ENCODE results near the gene CDC42. TPM values are rescaled to one million over a fixed set of nuclear protein-coding genes. Genes with fewer than 3 reads are reported as not detected.

Gene CDC42
- total and polyA plus RNA-seq, 10 donors = 108 to 254 (median 220) TPM

DNA sequence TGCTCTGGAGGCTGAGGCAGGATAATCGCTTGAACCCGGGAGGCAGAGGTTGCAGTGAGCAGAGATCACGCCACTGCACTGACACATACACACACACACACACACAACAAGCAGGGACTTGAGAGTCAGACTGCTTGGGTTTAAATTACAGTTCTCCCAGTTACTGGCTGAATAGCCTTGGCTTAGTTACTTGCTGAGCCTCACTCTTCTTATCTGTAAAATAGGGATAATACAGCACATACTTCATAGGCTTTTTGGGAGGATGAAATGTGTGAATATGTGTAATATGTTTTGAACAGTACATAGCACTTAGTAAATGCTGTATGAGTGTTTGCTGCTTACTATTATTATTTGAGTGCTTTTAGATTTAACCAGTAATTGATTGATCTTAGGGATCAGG lies 23.8 kb downstream of the CDC42 start:
- H3K4me1 ChIP-seq = peaks cover 70 to 100% (median 99%) of the 10 kb centered on the region in 6 donors
- no peaks in the 10 kb centered on the region for H3K27me3 ChIP-seq (replicated peaks in 1 of 7)
- peaks cover 0 to 61% (median 27%) of the 10 kb centered on the region in 6 donors for H3K36me3 ChIP-seq
- H3K4me3 ChIP-seq = peak overlapping the region in 3 of 8 donors; percentile 1 to 41 (median 9)
- intact Hi-C loops (cut with DNase I; ENCODE audit: low total_unique reads) = no loop called here
- WGBS, 5 donors = 83 to 89% (median 87%) methylated on average over 3 of the region's 3 CpGs
- TF ChIP-seq POLR2A (IDR thresholded peaks at IDR 0.05) = no peak
- TF ChIP-seq POLR2AphosphoS5 (IDR thresholded peaks at IDR 0.05) = peak in 1 of 3 donors; percentile 7
- no peak for DNase-seq
- no peaks in the 10 kb centered on the region for H3K9me3 ChIP-seq
- H3K27ac ChIP-seq = peak overlapping the region in 6 of 8 donors; percentile 46 to 73 (median 58)

DNA sequence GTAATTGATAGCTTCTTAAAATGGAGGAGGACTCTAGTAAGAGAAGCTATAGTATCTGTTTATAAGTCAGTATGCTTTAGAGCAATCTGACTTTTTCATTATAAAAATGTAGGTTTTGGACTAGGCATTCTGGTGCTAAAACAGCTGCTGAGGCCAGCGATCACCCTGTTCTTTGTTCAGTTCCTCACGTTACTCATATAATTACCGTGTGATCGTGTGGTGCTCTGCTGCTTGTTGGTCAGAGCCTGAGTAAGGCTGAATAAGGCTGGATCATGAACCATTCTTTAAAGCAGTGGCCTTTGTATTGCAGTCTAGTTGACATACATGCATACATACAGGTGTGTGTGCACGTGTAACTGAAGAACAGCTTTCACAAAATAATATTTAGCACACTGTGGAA lies 25.2 kb downstream of the CDC42 start:
- WGBS, 5 donors = 31 to 41% (median 34%) methylated on average over 5 of the region's 5 CpGs
- Histone ChIP-seq H3K9me3 (no peaks in the 10 kb centered on the region), H3K27ac (peak overlapping the region in 1 of 8 donors; percentile 52), H3K27me3 (replicated peaks in 1 of 7) (no peaks in the 10 kb centered on the region), H3K36me3 (peaks cover 0 to 66% (median 36%) of the 10 kb centered on the region in 6 donors), H3K4me1 (peaks cover 66 to 100% (median 92%) of the 10 kb centered on the region in 6 donors), H3K4me3 (no peak overlapping the region)
- no peak for DNase-seq
- TF ChIP-seq POLR2A (IDR thresholded peaks at IDR 0.05) = no peak
- TF ChIP-seq POLR2AphosphoS5 (IDR thresholded peaks at IDR 0.05) = peak in 1 of 3 donors; percentile 18
- TF ChIP-seq, protein P1, sequence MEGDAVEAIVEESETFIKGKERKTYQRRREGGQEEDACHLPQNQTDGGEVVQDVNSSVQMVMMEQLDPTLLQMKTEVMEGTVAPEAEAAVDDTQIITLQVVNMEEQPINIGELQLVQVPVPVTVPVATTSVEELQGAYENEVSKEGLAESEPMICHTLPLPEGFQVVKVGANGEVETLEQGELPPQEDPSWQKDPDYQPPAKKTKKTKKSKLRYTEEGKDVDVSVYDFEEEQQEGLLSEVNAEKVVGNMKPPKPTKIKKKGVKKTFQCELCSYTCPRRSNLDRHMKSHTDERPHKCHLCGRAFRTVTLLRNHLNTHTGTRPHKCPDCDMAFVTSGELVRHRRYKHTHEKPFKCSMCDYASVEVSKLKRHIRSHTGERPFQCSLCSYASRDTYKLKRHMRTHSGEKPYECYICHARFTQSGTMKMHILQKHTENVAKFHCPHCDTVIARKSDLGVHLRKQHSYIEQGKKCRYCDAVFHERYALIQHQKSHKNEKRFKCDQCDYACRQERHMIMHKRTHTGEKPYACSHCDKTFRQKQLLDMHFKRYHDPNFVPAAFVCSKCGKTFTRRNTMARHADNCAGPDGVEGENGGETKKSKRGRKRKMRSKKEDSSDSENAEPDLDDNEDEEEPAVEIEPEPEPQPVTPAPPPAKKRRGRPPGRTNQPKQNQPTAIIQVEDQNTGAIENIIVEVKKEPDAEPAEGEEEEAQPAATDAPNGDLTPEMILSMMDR (IDR thresholded peaks at IDR 0.05 in 8 of 11, conservative IDR thresholded peaks at IDR 0.05 in 3 of 11) = no peak
- intact Hi-C loops (cut with DNase I; ENCODE audit: low total_unique reads) = no loop called here

DNA sequence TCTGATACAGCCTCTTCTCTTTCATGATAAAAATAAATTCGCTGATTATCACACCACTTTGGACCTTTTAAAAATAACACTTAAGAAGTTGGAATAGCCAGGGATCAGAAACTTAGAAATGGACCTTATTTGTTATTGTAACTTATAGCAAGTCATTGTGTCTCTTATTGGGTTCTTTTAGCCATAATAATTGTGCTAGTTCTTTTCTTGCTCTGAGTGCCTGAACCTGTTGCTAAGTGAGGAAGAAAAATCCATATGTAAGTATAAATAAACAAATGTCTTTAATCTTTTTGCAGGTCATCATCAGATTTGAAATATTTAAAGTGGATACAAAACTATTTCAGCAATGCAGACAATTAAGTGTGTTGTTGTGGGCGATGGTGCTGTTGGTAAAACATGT lies 25.6 kb downstream of the CDC42 start:
- H3K9me3 ChIP-seq = no peaks in the 10 kb centered on the region
- 79 to 88% (median 81%) methylated on average over 2 of the region's 2 CpGs for WGBS, 5 donors
- H3K36me3 ChIP-seq = peaks cover 0 to 70% (median 40%) of the 10 kb centered on the region in 6 donors
- no peak for DNase-seq
- TF ChIP-seq, protein P1 (IDR thresholded peaks at IDR 0.05 in 8 of 11, conservative IDR thresholded peaks at IDR 0.05 in 3 of 11) = no peak
- no peak for TF ChIP-seq POLR2AphosphoS5 (IDR thresholded peaks at IDR 0.05)
- no peak for TF ChIP-seq POLR2A (IDR thresholded peaks at IDR 0.05)
- H3K27me3 ChIP-seq (replicated peaks in 1 of 7) = no peaks in the 10 kb centered on the region
- no peak overlapping the region for H3K27ac ChIP-seq
- H3K4me3 ChIP-seq = no peak overlapping the region
- intact Hi-C loops (cut with DNase I; ENCODE audit: low total_unique reads) = no loop called here
- H3K4me1 ChIP-seq = peaks cover 63 to 100% (median 91%) of the 10 kb centered on the region in 6 donors

DNA sequence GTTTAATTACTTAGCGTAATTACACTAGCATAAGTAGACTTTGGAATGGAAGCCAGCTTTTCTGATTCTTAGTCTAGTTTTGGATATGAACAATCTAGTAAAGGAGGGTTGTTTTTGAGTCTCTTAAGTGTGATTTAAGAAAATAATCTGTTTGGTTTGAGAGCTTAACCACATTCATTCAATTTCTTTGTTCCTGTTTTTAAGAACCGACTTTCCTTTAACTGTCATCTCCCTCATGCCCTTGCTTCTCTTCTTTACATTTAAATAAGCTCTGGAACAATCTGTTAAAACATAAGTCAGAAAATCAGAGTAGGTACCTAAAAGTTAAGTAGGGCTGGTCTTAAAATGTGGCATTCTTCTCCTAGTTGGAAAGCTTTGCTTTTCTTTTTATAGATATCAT lies 27.7 kb downstream of the CDC42 start:
- TF ChIP-seq POLR2A (IDR thresholded peaks at IDR 0.05) = no peak
- no peak for TF ChIP-seq POLR2AphosphoS5 (IDR thresholded peaks at IDR 0.05)
- TF ChIP-seq, protein P1 (IDR thresholded peaks at IDR 0.05 in 8 of 11, conservative IDR thresholded peaks at IDR 0.05 in 3 of 11) = no peak
- WGBS, 5 donors = 53 to 64% (median 56%) methylated on average over 2 of the region's 2 CpGs
- DNase-seq = no peak
- Histone ChIP-seq H3K36me3 (peaks cover 0 to 78% (median 46%) of the 10 kb centered on the region in 6 donors), H3K4me3 (no peak overlapping the region), H3K27me3 (replicated peaks in 1 of 7) (no peaks in the 10 kb centered on the region), H3K9me3 (no peaks in the 10 kb centered on the region), H3K4me1 (peaks cover 46 to 100% (median 84%) of the 10 kb centered on the region in 6 donors), H3K27ac (no peak overlapping the region)
- intact Hi-C loops (cut with DNase I; ENCODE audit: low total_unique reads) = no loop called here

All from spleen (tissue), 11 donors.